ENCODE results near the gene PDE11A.

- TF ChIP-seq TAF1 (IDR thresholded peaks at IDR 0.05; ENCODE audit: borderline replicate concordance, insufficient read depth, low read length) (no peak), REST (IDR thresholded peaks at IDR 0.05; ENCODE audit: insufficient read depth in 1 of 2, low read depth in 2 of 2, low read length in 2 of 2) (no peak), POLR2AphosphoS5 (IDR thresholded peaks at IDR 0.05; ENCODE audit: low read depth, low read length) (no peak), SIN3A (IDR thresholded peaks at IDR 0.05; ENCODE audit: borderline replicate concordance, insufficient read depth, low read length) (no peak)
Observed at GRCh38 chr2:177810906-177811305, 261.7 kb downstream of the PDE11A start.
